GM18526 (cell line): Measurements from ENCODE around the gene UBA52.

Experiments
- POLR2A ChIP-seq: IDR thresholded peaks from 3 replicates; pipeline ENCODE4 v1.6.1; 2011; ENCODE audit not compliant: insufficient read length; ENCODE audit errors: extremely low read depth

UBA52 gene

DNA sequence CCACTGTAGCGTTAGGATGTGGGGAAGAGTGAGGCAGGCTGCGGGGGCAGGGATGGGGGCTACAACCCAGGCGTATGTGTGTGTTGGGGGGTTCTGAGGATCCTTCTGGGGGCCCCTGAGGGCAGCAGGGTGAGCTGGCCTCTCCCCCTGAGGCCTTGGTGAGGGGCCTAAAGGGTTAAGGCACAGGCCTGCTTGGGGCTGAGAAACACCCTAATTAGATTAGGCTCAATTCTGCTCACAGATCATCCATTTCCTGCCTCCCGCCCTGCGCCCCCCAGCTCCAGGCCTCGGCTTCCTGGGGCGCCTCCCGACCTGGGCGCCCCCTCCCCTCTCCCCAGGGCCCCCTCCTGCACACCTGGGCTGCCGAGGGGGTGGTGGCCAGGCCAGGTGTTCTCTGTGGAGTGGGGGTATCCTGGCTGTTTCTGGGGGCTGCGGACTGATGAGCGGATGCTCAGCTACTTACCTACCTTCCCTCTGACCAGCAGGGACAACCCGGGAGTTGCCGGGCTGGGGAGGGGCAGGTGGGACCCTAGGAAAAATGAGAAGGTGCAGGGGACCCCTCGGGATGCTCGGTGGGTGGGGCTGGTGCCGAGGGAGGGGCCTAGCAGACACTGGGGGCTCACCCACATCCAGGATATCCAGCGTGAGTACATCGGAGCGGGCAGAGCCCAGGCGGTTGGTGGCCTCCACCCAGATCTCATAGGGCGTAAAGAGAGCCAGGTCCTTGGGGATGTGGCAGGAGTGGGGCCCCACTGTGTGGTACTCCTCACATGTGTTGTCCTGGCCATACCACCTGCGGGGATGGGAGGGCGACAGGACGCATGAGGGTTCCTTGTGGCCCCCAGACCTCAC is 26.4 kb downstream of the UBA52 start:
- no peak for TF ChIP-seq POLR2A

GRCh38 chr19:18599485-18599884 is 27.8 kb downstream of the UBA52 start:
- TF ChIP-seq POLR2A = no peak

- no peak for TF ChIP-seq POLR2A
Measured at GRCh38 chr19:18601875-18602274, 30.2 kb downstream of the UBA52 start.

DNA sequence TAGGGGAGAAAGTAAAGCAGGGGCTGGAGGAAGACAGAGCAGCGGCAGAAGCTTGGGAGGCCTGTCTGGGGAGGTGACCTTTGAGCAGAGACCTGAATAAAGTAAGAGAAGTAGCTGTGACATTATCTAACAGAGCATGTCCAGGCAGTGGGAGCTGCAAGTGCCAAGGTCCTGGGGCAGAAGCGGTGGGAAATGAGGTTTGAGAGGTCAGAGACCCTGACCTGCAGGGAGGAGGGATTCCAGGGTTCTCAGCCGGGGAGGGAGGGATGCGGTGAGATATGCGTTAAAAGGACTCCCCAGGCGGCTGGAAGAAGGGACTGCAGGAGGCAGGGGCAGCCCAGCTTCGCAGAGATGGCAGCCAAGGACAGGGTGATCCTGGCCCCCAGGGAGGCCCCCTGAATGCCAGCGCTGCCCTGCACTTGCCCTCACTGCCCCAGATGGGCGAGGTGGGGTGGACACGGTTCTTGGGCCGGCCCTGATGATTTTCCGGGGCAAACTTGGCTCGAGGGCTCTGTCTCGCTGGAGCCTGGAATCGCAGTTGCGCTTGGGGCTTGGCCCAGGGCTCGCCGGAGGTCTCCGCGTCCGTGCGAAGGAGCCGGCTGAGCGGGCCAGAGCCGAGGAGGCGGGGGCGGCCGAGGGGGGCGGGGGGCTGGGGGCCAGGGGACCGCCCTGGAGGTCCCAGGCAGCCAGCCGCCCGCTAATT is 31.7 kb downstream of the UBA52 start:
- TF ChIP-seq POLR2A = no peak

GRCh38 chr19:18603958-18604819 is 32.5 kb downstream of the UBA52 start:
- no peak for TF ChIP-seq POLR2A

- no peak for TF ChIP-seq POLR2A
Measured at GRCh38 chr19:18604820-18605159, 33.1 kb downstream of the UBA52 start.

GRCh38 chr19:18605196-18605545 is 33.5 kb downstream of the UBA52 start:
- no peak for TF ChIP-seq POLR2A

DNA sequence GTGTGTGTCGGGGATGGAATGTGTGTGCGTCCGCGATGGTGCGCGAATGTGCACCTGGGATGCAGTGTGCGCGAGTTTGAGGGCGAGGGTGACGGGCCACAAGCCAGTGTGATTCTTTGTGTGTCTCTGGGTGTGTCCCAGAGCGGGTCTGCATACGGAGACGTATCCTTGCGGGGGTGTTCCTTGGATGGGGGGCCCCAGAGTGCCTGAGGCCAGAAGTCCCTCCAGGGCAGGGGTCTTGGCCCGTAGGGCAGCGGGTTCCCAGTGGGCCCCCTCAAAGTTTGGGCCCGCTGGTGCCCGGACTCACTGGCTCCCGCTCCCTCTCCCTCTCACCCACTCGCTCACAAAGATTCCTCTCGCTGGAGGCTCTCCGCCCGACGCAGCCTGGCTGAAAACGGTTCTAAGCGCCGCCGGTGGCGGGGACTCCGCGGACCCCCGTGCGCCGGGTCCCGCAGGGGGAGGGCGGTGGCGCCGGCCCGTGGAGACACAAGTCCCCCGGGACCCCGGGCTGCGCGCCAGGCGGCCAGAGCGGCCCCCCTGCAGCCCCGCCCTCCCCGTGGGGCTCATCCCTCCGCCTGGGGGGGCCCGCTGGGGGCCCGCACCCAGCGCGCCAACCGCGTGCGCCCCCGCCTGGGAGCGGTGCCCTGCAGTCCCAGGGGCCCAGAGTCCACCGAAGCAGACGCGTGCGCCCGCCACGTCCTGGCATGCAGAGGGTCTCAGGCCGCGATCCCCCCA is 34.1 kb downstream of the UBA52 start:
- TF ChIP-seq POLR2A = no peak

- no peak for TF ChIP-seq POLR2A
Measured at GRCh38 chr19:18606281-18607225, 34.9 kb downstream of the UBA52 start, which contains the start of gene CRLF1. CRLF1 (minus strand) TSS chr19:18606799; CDS start chr19:18606656, 143 bp downstream.

DNA sequence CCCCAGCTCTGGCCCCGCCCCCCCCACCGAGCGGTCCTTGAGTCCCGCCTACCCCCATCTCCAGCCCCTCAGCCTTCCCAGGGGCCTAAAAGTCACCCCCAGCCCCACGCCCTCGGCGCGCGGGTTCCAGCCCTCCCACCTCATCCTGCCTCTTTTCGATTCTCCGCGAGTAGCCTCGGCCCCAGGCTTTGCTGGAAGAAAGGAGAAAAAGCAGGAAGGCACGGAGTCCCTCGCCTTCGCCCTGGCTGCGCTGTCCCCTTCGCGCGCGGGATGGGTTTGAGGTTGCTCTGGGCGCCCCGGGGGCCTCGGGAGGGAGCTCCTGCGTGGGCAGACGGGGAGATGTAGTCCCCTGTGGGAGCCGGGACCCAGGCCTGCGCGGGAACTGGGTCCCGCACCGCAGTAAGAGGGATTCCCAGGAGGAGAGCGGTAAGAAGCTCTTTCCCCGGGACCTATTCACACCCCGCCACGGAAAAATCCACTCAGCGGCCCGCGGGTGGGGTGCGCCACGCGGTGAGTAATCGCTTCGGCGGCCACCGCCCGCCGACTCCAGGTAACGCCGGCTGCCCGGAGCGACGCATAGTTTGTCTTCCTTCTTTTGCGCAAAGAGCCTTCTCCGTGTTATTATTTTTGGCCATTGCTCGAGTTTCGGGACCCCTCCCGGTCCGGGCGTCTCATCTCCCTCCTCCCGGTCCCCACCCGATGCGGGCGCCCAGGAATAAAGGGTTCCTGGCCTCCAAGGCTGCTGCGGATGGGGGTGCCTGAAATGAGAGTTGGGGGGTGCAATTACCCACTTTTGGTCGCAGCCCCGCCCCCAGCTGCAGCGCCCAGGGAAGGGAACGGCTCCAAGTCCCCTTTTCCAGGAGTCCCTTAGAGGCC is 35.8 kb downstream of the UBA52 start:
- TF ChIP-seq POLR2A = no peak

DNA sequence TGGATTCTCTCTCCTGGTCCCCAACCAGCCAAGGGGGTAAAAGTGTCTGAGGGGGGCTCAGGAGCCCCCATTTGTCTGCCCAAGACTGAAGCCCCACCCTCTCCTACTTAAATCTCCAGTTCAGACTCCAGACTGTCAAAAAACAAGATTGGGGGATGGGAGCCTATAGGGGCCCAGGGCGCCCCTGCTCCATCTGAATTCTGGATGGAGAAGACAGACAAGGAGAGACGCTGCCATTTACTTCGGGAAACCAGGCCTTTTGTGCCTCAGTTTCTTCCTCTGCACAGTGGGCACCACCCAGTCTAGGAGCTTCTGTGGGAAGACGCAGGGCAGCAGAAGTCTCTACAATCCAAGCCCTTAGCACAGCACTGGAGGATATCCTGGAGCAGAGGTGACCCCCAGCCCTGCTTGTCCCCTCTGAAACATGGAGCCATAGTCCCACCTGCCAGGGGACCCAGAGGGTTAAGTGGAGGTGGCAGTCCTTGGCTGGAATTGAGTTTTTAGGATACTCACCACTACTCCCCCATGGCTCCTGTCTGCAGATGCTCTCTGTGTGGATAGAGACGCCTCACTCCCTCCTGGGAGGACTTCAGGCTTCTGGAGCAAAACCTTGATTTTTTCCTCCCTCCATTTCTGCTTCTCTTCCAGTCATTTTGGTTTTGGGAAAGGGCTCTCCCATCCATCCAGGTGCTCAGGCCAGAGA is 36.6 kb downstream of the UBA52 start:
- TF ChIP-seq POLR2A = no peak
